Ishikawa (cell line): ENCODE measurements around the gene GET4.

Source experiments
- EP300 ChIP-seq: IDR thresholded peaks from 2 replicates; pipeline ENCODE4 v1.6.1; 2012; ENCODE audit warnings: borderline replicate concordance
- RAD21 ChIP-seq: IDR thresholded peaks from 2 replicates; pipeline ENCODE4 v1.6.1; 2012; ENCODE audit warnings: low read depth
- TEAD4 ChIP-seq: IDR thresholded peaks from 2 replicates; pipeline ENCODE4 v1.6.1; 2012
- TF ChIP-seq, protein P1 (sequence below): IDR thresholded peaks from 2 replicates; pipeline ENCODE4 v1.6.1; 2012

DNA sequence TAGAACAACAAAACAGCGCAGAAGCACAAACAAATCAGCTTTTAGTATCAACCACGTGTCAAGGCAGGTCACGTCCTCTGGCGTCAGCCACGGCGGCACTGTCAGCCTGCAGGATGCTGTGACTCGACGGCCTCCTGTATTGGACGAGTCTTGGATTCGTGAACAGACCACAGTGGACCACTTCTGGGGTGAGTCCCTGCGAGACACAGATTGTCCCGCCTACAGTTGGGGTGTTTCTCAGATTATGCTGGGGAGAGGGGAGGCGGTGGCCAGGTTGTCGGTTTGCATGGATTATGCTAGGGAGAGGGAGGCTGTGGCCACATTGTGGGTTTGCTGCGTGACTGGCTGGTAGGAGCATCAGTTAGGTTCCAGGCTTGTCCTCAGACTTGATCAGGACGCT lies 34.4 kb upstream of the GET4 start:
- TF ChIP-seq TEAD4 (no peak), EP300 (no peak), RAD21 (no peak)
- TF ChIP-seq, protein P1, sequence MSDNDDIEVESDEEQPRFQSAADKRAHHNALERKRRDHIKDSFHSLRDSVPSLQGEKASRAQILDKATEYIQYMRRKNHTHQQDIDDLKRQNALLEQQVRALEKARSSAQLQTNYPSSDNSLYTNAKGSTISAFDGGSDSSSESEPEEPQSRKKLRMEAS = no peak
